EH (cell line): Measurements from ENCODE around the gene PRR27.

Experiments used
- DNase-seq: peaks from one replicate; pipeline ENCODE4 v3.0.0-alpha.2; 2015; ENCODE audit warnings: low read depth

Gene PRR27

DNA sequence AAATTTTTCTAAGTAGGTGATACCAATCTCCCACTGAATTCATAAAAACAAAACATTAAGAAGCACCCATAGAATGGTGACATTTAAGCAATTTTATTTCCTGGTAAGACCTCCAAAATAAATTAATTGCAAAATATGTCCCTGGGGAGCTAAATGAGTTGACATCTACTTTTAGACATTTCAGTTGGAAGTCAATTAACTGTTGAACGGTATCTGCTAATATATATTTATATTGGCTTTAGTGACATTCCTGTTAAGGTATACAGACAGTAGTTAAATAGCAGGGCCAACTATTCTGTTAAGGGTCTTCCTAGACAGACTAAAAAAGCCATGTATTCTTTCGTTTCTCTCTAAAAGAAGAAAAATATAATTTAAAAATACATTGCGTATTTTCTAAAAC lies at the start of gene PRR27:
Gene PRR27, plus strand, starts transcription at position 301 of the 400 bp plus-strand sequence. CDS start 139 bp downstream, outside the sequence.
- no peak for DNase-seq

DNA sequence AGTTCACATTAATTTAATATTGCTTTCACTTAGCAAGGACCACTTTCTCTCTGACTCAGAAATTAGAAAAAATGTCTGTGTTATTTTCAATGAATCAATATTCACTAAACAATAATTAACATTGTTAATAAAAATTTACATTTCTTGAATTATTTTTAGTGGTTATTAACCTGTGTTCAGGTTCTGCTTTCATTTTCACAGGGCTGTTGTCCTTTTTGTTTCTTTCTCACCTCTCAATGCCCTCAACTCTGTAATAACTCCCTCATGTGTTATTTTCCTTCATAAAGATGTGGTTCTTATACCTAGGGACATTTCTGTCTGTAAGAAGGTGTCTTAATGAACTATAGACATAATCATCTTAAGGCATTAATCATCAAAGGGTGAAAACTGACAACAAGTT lies 43.1 kb upstream of the PRR27 start:
- DNase-seq = no peak

DNA sequence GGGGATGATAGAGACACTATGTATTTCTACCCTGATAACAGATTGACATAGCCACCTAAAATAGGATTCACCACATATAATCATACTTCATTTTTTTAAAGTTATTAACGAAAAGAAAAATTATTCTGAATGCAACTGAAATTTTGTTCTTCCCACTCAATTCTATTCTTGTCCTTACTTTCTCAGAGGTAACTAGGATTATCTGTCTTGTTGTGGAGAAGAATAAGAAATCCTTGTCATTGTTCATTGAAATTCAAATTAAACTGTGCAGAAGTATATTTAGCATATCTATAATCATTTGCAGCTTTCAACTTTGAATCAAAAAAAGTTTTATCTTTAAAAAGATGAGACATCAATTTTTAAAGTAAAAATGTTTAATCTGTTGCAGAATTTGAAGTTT lies 40.4 kb upstream of the PRR27 start:
- no peak for DNase-seq

DNA sequence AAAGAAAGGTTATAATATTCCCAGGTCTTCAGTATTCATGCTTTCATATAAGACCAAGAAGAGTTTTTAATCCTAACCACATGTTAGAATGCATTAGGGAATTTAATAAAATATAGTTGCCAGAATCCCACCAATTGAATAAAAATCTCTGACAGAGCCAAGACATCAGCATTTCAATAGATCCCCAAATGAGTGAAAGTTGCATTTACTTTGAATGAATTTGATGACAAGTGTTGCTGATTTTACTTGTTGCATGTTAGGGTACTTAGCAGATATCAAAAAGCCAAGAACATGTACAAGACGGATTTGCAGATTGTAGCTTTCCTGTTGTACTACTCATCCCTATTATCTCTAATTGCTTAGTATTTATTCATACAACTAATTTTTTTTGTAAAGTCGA lies 39.9 kb upstream of the PRR27 start:
- DNase-seq = no peak

DNA sequence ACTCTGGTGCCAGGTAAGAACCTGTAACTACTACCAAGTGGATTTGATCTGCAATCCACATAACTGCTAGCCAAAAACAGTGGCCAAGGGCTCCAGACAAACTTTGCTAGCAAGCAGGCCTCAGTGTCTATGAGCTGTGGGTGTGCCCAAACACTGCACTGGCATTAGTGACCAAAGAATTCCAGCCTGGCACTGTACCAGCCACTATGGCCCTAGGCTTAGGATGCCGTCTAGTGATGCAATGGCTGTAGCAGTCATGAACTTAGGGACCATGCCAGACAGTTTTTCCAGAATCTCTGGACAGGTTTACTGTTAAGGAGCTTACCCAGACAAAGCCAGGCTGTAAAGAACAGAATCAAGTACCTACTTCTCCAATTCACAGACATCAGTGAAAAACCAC lies 33.7 kb upstream of the PRR27 start:
- DNase-seq = no peak

DNA sequence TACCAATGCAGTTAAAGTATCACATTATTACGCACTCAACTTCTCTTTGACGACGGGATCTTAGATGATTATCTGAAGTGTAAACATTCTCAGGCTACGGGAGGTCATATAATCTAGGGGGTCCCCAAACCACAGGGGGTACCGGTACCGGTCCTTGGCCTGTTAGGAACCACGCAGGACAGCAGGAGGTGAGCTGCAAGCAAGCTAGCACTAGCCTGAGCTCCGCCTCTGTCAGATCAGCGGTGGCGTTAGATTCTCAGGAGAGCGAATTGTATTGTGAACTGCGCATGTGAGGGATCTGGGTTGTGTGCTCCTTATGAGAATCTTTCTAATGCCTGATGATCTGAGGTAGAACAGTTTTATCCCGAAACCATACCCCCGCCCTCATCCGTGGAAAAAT lies 20.6 kb upstream of the PRR27 start:
- no peak for DNase-seq

DNA sequence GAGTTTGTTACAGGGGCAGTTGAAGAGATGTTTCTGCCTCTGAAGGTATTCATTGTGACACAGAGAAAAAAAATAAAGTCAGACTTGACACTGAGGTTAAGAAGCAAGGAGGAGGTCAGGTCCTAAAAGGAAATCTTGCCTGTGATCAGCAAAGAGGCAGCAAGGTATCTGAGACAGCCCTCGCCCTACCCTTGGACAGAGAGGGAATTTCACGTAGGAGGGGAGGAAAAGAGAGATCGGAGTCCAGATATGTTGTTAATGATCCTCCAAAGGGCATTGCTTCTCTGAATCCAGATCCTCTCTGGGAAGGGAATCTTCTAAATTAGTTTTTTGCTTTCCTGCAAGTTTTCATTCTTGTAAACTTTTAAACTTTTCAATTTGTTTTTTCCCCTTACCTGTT lies 15.3 kb upstream of the PRR27 start:
- DNase-seq = no peak

DNA sequence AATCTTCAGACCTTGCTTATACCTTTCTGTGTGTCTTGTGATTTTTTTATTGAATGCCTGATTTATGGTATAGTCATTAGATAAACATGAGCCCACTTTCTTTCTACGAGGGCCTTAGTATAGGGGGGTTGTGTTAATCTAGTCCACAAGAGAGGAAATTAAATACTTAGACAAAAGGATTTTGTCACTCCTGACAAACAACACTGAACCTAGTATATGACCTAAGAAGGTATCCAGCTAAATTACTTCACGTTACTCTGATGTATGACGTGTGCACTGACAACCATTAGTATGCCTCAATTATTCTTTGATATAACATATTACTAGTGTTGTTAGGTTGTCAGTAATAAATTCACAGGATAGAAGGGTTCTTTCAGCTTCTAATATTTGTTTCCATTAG lies 2.8 kb upstream of the PRR27 start:
- no peak for DNase-seq

DNA sequence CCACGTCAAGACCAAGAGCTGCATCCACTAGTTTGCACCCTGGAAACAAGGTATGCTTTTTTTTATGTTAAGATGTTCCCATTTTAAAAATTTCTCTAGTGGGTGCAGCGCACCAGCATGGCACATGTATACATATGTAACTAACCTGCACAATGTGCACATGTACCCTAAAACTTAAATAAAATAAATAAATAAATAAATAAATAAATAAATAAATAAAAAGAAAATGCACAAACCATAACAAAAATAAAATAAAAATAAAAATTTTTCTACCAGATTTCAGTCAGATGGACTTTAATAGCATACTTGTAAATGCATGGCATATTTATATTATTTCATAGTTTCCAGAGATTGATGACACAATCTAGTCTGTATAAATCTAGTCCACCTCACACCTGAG lies 1.9 kb upstream of the PRR27 start:
- no peak for DNase-seq

DNA sequence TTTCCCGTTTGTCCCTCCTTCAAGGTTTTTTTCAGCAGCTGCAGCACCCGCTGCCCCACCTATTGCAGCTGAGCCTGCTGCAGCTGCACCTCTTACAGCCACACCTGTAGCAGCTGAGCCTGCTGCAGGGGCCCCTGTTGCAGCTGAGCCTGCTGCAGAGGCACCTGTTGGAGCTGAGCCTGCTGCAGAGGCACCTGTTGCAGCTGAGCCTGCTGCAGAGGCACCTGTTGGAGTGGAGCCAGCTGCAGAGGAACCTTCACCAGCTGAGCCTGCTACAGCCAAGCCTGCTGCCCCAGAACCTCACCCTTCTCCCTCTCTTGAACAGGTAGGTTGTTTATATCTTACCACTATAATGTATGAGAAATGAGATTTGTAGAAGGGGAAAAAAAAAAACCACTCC lies 4.5 kb downstream of the PRR27 start:
- no peak for DNase-seq

DNA sequence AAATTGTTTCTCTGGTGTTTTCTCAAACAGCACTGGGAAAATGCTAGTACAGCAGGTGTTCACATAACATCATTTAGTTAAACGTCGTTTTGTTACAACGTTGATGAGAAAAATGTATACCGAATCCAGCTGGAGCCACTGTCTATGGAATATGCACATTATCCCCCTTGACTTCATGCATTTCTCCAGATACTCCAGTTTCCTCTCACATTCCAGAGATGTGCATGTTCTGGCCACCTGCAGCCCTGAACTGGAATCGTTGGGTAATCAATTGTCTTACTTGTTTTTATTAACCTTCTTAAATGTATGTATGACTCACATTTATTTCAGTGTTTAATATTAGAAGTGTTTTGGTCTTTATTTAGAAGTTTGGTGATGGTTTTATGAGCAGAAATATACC lies 23.1 kb downstream of the PRR27 start:
- DNase-seq = no peak

DNA sequence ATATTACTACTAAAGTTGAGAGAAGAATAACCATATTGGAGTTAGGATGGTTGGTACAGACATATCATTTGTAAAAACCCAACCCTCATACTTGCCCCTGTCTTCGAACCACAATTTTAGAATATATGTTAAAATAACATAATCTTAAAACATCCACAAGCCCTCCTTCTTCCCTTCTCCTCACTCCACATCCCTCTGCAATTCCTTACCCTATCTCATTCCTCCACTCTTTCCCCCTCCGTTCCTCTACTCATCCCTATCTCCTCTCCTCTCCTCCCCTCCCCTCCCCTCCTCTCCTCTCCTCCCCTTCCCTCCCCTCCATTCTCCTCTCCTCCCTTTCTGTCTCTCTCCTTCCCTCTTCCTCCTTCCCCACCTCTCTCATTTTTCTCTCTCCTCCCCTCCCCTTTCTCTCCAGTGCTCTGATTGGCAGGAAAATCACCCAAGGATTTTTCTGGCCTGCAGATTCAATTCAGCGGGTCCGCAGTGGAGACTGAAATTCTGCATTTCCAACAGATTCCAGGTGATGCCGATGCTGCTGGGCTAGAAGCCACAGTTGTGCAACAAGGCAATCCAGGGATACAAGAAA lies 24.1 kb downstream of the PRR27 start:
- DNase-seq = no peak

DNA sequence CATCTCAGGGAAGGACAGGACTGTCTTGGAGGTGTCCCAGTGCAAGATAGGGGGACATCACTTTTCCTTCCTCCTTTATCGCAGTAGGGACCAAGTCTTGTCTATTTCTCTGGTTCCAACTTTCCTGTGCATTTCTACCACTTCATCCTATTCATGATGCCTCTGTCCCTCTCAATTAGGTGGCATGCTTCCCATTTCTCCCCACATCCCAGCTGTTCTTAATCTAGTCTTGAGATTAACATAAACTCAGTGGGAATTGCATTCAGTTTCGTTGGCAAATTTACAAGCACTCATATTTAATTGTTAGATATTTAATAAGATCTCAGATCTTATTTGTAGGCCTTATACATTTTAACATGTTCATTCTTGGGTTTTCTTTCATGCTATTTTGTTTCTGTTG lies 25.8 kb downstream of the PRR27 start:
- no peak for DNase-seq

DNA sequence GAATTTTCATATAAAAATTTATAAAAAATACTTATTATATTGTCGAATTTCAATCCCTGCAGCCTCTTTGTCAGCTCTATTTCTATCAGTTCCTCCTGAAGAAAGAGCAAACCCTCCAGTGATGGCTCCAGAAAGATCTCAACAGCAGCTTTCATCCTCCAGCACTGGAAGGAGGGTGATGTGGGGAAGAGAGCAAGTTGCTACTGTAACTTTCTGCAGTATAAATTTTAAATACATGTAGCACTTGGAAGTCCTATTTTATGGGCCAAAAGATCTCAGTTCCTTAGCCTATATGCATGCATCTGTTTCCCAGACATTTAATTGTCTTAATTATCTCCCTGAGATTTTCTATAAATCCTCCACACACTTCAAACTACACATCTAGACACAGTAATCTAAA lies 27.8 kb downstream of the PRR27 start:
- DNase-seq = no peak

DNA sequence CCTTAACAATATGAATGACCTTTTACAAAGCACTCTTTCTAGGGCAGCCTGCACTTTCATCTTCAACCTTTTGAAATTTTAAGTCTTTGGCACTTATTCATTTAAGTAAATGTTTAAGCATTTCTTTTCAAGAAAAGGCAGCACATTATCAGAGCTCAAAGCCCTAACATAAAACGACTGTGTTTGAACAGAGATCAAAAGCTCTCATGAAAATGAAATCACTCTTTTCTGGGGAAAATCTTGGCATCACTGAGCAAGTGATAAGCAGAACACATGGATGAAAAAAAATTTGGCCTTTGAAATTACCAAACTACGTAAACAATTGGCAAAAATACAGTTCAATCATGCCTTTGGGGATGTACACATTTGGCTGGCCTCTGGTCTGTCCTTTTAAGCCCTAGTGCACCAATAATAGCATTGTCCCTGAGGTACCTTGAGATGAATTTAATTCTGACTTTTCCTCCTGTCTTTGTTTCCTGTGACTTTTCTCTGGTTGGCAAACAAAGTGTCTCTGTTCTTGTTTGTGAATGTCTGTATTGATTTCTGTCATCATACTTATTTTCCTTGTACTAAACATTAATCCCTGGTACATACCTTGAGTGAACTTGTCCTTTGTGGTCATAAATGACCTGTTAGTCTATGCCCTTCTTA lies 28.6 kb downstream of the PRR27 start:
- no peak for DNase-seq

DNA sequence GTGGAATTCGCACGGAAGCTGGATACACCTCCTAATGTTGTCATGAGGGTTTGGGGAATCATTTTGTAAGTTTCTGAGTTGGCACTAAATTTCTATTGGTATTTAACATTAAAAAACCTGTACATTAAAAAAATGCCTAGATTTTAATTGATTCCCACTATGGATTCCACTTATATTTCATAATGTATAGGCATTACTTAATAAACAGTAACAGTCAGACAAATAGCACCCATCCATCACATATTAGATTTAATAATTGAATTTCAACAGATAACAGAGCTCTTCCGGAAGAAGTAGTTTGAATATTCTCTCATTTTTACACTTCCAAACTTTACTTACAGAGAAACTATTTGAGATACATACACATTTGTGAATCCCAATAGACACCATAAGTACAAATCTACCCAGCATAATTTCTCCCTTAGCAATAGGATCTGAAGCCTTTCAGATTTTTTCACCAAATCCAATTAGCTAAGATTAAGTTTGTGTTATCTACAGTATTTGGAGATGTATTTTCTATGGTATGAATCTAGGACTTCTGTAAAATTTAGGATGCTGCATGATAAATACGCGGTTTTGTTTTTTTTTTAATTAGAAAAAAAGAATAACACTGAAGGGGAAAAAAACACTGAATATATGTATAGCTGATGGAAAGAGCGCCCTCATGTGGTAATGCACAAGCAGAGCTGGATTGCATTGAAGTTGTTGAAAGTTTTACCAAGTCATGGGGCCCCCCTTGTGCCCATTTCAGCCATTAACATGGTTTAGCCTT lies 29.3 kb downstream of the PRR27 start:
- no peak for DNase-seq

DNA sequence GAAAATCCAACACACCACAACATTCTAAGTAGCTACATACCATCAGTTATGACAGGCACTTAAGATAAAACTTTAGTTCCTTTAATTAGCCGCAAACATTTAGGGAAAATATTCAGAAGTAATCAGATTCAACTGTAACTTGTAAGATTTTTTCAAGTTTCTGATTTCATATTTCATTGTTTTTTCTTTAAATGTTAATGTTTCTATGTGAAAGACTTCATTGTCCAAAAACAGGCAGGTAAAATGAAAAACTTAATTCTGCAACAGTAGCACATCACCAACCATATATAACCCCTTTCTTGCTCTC lies 29.9 kb downstream of the PRR27 start:
- no peak for DNase-seq

DNA sequence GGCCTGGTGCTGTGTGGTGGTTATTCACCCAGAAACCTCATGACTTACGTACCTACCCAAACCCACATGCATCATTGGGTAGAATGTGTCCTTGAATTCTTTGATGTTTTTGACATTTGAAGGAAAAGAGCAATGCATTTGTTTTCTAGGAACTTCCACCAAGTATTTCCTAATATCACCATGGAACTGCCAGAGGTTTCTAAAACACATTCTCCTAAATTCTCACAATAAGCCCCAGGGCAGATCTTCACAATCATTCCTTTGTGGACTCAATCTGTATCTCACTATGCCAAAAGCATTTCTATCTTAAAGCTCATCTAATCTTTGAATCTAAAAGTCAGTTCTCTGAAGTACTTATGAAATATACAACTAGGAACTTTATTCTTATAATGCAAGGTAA lies 33.2 kb downstream of the PRR27 start:
- DNase-seq = no peak

DNA sequence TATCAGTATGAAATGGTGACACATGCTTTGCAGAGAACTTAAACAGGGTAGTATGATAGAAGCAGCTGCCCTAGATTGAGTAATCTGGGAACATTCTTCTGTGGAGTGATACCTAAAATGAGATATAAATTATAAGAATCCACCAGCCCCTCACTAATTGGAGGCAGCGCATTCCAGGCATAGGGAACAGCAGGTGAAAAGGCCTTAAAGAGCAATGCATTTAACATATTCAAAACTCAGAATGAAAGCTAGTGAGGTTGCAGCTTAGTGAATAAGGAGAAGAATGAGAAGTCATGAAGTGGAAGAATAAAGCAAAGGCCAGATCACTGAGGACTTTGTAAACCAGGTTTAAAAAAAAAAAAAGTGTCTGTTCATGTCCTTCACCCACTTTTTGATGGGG lies 36.5 kb downstream of the PRR27 start:
- no peak for DNase-seq

DNA sequence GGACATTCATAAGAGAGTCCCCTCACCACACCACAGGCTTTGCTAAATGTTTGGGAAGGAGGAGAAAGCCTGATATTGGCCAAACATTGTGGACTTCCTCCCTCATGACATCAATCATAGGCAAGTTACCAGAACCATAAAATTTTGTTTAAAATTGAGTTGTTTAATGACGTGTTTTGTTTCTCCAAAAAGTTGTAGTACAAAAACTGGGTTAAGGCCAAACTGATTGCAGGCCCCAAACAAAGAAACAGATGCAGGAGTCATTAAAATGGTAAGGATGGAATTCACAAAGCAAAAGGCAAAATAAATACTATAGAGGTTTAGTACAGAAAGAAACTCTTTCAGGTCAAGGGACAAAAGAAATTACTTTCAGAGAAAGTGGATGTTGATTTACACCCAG lies 37.6 kb downstream of the PRR27 start:
- no peak for DNase-seq

DNA sequence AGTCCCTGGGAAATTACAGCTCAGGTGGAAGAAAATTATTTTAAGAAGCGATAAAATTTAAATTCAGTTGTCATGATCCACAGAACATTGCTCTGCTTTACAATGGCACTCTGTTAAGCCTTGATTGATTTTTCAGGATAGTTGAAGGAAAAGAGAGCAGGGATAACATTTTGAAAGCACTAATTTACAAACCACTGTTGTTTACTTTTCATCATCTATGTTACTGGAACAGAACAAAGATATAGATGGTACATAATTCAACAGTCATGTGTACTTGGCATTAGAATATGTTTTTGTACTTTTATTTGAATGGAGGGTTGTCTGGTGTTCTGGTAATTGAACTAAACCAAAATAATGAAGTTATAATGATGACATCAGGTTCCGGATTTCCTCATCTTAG lies 38.9 kb downstream of the PRR27 start:
- DNase-seq = no peak

DNA sequence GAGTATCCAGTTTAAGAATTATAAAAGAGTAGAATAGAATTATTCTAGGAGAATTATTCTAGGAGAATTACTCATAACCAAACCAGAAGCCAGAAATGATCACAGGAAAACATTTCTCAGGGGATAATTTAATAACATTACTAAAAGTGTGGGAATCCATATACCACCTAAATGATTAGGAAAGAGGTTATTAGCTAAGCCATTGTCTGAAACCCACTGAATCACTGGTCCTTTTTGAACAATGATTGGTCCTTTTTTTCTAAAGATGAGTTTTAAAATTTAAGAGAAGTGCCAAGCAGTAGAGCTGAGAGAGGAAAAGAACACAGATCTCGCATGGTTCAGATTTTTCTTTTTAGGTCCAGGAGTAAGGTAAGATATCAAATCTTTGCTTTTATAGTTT lies 41.4 kb downstream of the PRR27 start, which contains the start of gene ODAM:
Gene ODAM, plus strand, starts transcription at position 301 of the 400 bp plus-strand sequence. CDS start 819 bp downstream, outside the sequence.
- no peak for DNase-seq

DNA sequence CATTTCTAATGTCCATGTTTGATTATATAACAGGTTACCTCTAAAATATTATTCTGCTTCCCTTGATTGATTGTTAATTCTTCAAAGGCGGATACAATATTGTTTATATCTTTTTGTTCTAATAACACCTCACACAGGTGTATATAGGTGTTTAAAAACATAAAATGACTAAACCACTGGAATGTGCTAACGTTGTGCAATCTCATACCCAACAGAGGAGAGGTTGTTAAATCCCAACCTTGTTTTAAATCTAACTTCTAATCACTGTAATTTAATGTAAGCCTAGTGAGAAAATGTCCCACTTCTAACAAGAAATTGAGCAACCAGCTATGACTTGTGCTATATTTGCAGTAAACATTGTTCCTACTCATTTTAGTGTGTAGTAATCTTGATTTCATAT lies 42.8 kb downstream of the PRR27 start:
- no peak for DNase-seq

DNA sequence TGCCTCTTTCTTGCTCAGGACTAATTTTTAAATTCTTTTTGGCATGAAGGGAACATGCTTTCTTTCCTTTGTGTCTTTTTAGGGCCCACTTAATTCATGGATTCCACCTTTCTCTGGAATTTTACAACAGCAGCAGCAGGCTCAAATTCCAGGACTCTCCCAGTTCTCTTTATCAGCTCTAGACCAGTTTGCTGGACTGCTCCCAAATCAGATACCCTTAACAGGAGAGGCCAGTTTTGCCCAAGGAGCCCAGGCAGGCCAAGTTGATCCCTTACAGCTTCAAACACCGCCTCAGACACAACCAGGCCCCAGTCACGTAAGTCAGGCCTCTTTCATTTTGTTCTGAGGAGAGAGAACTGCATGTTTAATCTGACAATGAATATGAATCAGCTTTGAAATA lies 43.8 kb downstream of the PRR27 start:
- DNase-seq = no peak
